Measurements from ENCODE around the gene MRPL20. TPM values are rescaled to one million over a fixed set of nuclear protein-coding genes. Genes with fewer than 3 reads are reported as not detected.
"Not testable (repeated sequence)": the region's sequence is repeated elsewhere in the genome, so short reads cannot be mapped to it uniquely, and the experiment has no call there.

Gene MRPL20
- total RNA-seq, 1 donor from 2014 or later = 96.1 TPM

GRCh38 chr1:1419363-1419812 is 12.3 kb upstream of the MRPL20 start:
- Mint-ChIP-seq H3K9me3 (no peaks in the 10 kb centered on the region), H3K4me3 (peak overlapping the region; percentile 50), H3K27me3 (ENCODE audit: insufficient read depth, low read depth) (peaks cover 2% of the 10 kb centered on the region), H3K36me3 (no peaks in the 10 kb centered on the region), H3K4me1 (peaks cover 32% of the 10 kb centered on the region), H3K27ac (peak overlapping the region; percentile 94)
- TF ChIP-seq CTCF (IDR thresholded peaks at IDR 0.05) (no peak), EZH2phosphoT487 (IDR thresholded peaks at IDR 0.05) (no peak), EZH2 (IDR thresholded peaks at IDR 0.05) (no peak)
- Histone ChIP-seq H4K20me1 (ENCODE audit: low read depth) (no peaks in the 10 kb centered on the region), H3K9ac (no peak overlapping the region), H3K79me2 (ENCODE audit: low read depth) (no peaks in the 10 kb centered on the region), H3K36me3 (no peaks in the 10 kb centered on the region), H3K27me3 (no peaks in the 10 kb centered on the region), H3K4me2 (no peak overlapping the region), H3K27ac (no peak overlapping the region), H3K9me3 (ENCODE audit: low read depth) (no peaks in the 10 kb centered on the region), H3F3A (ENCODE audit: low read depth) (peaks cover 16% of the 10 kb centered on the region), H3K4me1 (peaks cover 16% of the 10 kb centered on the region), H3K4me3 (no peak overlapping the region), H2AFZ (replicated peaks) (no peak overlapping the region)
- peak; percentile 1 for DNase-seq (ENCODE audit: low spot score)

DNA sequence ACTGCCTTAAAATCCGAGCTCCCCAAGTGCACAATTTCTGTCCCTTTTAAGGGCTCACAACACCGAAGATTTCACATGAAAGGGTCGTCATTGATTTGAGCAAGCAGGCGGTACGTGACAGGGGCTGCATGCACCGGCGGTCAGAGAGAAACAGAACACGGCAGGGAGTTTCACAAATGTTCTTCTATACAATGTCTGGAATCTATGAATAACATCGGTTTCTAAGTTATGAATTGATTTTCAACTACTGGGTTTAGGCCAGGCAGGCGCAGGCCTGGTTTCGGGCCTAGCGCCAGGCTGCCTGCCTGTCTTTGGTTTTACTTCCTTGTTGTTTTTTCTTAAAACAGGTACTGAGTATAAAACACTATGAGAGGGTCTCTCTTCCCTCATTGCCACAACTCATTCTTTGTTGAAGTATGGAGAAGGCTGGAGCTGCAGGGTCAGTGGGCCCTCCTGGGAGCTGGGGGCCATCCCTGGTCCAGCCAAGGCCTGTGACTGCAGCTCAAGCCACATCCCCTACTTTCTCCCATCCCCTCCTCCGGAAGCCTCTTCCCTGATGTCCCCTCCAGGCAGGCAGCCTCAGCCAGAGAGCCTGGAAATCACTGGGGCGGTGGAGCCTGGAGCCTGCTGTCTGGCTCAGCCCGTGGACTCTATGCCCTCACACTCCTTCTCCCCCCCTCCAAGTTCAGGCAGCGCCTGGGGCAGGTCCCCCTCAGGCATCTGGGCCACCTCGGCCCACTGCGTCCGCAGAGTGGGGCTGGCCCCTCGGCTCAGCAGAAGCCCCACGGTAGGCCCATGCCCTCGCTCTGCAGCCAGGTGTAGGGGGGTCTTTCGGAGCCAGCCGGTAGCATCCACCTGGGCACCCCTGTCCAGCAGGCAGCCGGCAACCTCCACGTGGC is 11.6 kb upstream of the MRPL20 start:
- Mint-ChIP-seq H3K36me3 (no peaks in the 10 kb centered on the region), H3K4me3 (peak overlapping the region; percentile 52), H3K9me3 (no peaks in the 10 kb centered on the region), H3K27me3 (ENCODE audit: insufficient read depth, low read depth) (peaks cover 2% of the 10 kb centered on the region), H3K27ac (peak overlapping the region; percentile 99), H3K4me1 (peaks cover 32% of the 10 kb centered on the region)
- Histone ChIP-seq H3K27ac (no peak overlapping the region), H4K20me1 (ENCODE audit: low read depth) (no peaks in the 10 kb centered on the region), H3K4me1 (peaks cover 16% of the 10 kb centered on the region), H3K27me3 (no peaks in the 10 kb centered on the region), H3K4me2 (no peak overlapping the region), H3K79me2 (ENCODE audit: low read depth) (no peaks in the 10 kb centered on the region), H2AFZ (replicated peaks) (no peak overlapping the region), H3K36me3 (no peaks in the 10 kb centered on the region), H3K9ac (no peak overlapping the region), H3K4me3 (no peak overlapping the region), H3F3A (ENCODE audit: low read depth) (peaks cover 14% of the 10 kb centered on the region), H3K9me3 (ENCODE audit: low read depth) (no peaks in the 10 kb centered on the region)
- DNase-seq (ENCODE audit: low spot score) = no peak
- no peak for TF ChIP-seq EZH2 (IDR thresholded peaks at IDR 0.05)
- no peak for TF ChIP-seq CTCF (IDR thresholded peaks at IDR 0.05)
- no peak for TF ChIP-seq EZH2phosphoT487 (IDR thresholded peaks at IDR 0.05)

DNA sequence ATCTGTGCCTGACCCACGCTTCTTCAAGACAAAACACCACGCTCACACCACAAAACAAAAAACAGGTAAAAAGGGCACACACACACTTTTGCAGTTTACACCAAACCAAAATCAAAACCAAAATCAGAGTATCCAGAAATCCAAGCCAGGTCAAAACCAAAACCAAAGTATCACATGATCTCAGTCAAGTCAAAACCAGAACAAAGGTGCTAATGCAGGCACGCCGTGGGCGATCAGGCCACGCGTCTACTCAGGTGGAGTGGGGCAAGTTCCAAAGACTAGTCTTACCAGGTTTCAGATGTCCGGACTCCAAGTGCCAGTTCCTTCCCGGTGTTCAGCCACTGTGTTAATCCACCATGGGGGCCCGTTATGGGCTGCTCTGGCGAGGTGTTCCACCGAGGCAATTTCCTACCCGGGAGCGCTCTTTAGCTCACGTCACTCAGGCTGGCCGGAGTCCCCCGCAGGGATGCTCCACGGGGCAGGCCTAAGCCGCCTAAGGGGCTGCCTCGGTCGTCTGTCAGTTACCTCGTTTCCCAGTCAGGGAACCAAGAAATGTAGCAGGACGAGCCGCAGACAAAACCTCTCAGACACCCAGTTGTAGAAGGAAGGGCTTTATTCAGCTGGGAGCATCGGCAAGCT is 10.9 kb upstream of the MRPL20 start:
- H3K27ac ChIP-seq; H3K27me3 Mint-ChIP-seq (ENCODE audit: insufficient read depth, low read depth); H3K36me3 Mint-ChIP-seq; H3K9me3 Mint-ChIP-seq; H3K4me2 ChIP-seq; H3K79me2 ChIP-seq (ENCODE audit: low read depth); H3K27me3 ChIP-seq; H3K4me3 ChIP-seq; H3K36me3 ChIP-seq; H2AFZ ChIP-seq (replicated peaks); DNase-seq (ENCODE audit: low spot score); H4K20me1 ChIP-seq (ENCODE audit: low read depth); H3K9ac ChIP-seq; H3K9me3 ChIP-seq (ENCODE audit: low read depth): not testable (repeated sequence)
- H3K4me1 ChIP-seq = peaks cover 16% of the 10 kb centered on the region
- Mint-ChIP-seq H3K4me3 (peak overlapping the region; percentile 52), H3K27ac (peak overlapping the region; percentile 99), H3K4me1 (peaks cover 29% of the 10 kb centered on the region)
- H3F3A ChIP-seq (ENCODE audit: low read depth) = peaks cover 14% of the 10 kb centered on the region

GRCh38 chr1:1417396-1417795 is 10.3 kb upstream of the MRPL20 start:
- not testable (repeated sequence) for H3K27ac ChIP-seq; H3K4me3 ChIP-seq; H3K9ac ChIP-seq; H3K9me3 Mint-ChIP-seq; H3K36me3 Mint-ChIP-seq; H3K79me2 ChIP-seq (ENCODE audit: low read depth); H4K20me1 ChIP-seq (ENCODE audit: low read depth); DNase-seq (ENCODE audit: low spot score); H3K27me3 ChIP-seq; H3K9me3 ChIP-seq (ENCODE audit: low read depth); H3K27me3 Mint-ChIP-seq (ENCODE audit: insufficient read depth, low read depth); H3K4me2 ChIP-seq; H3K36me3 ChIP-seq; H2AFZ ChIP-seq (replicated peaks)
- Histone ChIP-seq H3F3A (ENCODE audit: low read depth) (peaks cover 14% of the 10 kb centered on the region), H3K4me1 (peaks cover 16% of the 10 kb centered on the region)
- peak overlapping the region; percentile 52 for H3K4me3 Mint-ChIP-seq
- H3K4me1 Mint-ChIP-seq = peaks cover 27% of the 10 kb centered on the region
- H3K27ac Mint-ChIP-seq = peak overlapping the region; percentile 99

Measured in neural progenitor cell (in vitro differentiated cells).